Measurements from ENCODE around the gene ZNF488. TPM values are rescaled to one million over a fixed set of nuclear protein-coding genes. Genes with fewer than 3 reads are reported as not detected.
"Not testable (repeated sequence)": the region's sequence is repeated elsewhere in the genome, so short reads cannot be mapped to it uniquely, and the experiment has no call there.

Gene ZNF488
- total and polyA plus RNA-seq, 2 experiments from 2014 or later = 0.15 to 1.2 TPM

- no peak for DNase-seq (ENCODE audit: low read depth in 1 of 2, low spot score in 1 of 2)
- H3K27me3 ChIP-seq = no peaks in the 10 kb centered on the region
- no peaks in the 10 kb centered on the region for H3K36me3 ChIP-seq
- H3K9me3 ChIP-seq (ENCODE audit: low read depth) = no peaks in the 10 kb centered on the region
- H3K4me1 ChIP-seq (ENCODE audit: low read depth) = peaks cover 8% of the 10 kb centered on the region
- H3K27ac ChIP-seq = no peak overlapping the region
- H3K4me3 ChIP-seq = no peak overlapping the region
- TF ChIP-seq, protein P1, sequence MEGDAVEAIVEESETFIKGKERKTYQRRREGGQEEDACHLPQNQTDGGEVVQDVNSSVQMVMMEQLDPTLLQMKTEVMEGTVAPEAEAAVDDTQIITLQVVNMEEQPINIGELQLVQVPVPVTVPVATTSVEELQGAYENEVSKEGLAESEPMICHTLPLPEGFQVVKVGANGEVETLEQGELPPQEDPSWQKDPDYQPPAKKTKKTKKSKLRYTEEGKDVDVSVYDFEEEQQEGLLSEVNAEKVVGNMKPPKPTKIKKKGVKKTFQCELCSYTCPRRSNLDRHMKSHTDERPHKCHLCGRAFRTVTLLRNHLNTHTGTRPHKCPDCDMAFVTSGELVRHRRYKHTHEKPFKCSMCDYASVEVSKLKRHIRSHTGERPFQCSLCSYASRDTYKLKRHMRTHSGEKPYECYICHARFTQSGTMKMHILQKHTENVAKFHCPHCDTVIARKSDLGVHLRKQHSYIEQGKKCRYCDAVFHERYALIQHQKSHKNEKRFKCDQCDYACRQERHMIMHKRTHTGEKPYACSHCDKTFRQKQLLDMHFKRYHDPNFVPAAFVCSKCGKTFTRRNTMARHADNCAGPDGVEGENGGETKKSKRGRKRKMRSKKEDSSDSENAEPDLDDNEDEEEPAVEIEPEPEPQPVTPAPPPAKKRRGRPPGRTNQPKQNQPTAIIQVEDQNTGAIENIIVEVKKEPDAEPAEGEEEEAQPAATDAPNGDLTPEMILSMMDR (IDR thresholded peaks at IDR 0.05; ENCODE audit: low read depth, low read length) = no peak
Observed at GRCh38 chr10:47400786-47401185, 16.7 kb upstream of the ZNF488 start.

GRCh38 chr10:47400251-47400650, 16.2 kb upstream of the ZNF488 start:
- H3K4me1 ChIP-seq (ENCODE audit: low read depth) = peaks cover 8% of the 10 kb centered on the region

GRCh38 chr10:47397256-47397655, 13.2 kb upstream of the ZNF488 start:
- TF ChIP-seq, protein P1 (IDR thresholded peaks at IDR 0.05; ENCODE audit: low read depth, low read length) = no peak
- Histone ChIP-seq H3K4me3 (no peak overlapping the region), H3K36me3 (no peaks in the 10 kb centered on the region), H3K9me3 (ENCODE audit: low read depth) (no peaks in the 10 kb centered on the region), H3K27ac (no peak overlapping the region), H3K4me1 (ENCODE audit: low read depth) (no peaks in the 10 kb centered on the region), H3K27me3 (peaks cover 5% of the 10 kb centered on the region)
- DNase-seq (ENCODE audit: low read depth in 1 of 2, low spot score in 1 of 2) = no peak

More at GRCh38 chr10:47400251-47400650, 16.2 kb upstream of the ZNF488 start:
- TF ChIP-seq, protein P1 (IDR thresholded peaks at IDR 0.05; ENCODE audit: low read depth, low read length) = no peak
- Histone ChIP-seq H3K27me3 (no peaks in the 10 kb centered on the region), H3K4me3 (no peak overlapping the region), H3K36me3 (no peaks in the 10 kb centered on the region), H3K27ac (no peak overlapping the region), H3K9me3 (ENCODE audit: low read depth) (no peaks in the 10 kb centered on the region)
- no peak for DNase-seq (ENCODE audit: low read depth in 1 of 2, low spot score in 1 of 2)

DNA sequence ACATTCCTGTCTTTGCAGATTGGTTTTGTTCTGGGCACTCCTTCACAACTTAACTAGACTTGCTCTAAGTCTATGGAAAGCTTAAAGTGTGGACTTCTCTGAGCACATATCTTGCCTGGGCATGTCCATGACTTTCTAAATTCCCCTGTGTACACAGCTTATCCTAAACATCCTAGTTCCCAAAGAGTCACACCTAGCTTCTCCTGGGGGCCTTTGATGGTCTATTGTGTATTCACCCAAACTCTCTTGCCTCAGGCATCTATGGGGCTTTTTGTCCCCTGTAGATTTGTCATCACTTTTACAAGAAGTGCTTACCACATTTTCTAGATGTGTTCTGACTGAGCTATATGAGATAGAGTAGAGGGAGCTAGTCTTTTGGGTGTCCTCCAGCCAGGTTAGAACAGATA, 12.2 kb upstream of the ZNF488 start:
- Histone ChIP-seq H3K4me1 (ENCODE audit: low read depth) (no peaks in the 10 kb centered on the region), H3K9me3 (ENCODE audit: low read depth) (no peaks in the 10 kb centered on the region), H3K27me3 (peaks cover 5% of the 10 kb centered on the region), H3K36me3 (no peaks in the 10 kb centered on the region), H3K27ac (no peak overlapping the region), H3K4me3 (no peak overlapping the region)
- TF ChIP-seq, protein P1 (IDR thresholded peaks at IDR 0.05; ENCODE audit: low read depth, low read length) = no peak
- no peak for DNase-seq (ENCODE audit: low read depth in 1 of 2, low spot score in 1 of 2)

GRCh38 chr10:47389619-47390018, 5.5 kb upstream of the ZNF488 start:
- DNase-seq (ENCODE audit: low read depth in 1 of 2, low spot score in 1 of 2) = no peak
- TF ChIP-seq, protein P1 (IDR thresholded peaks at IDR 0.05; ENCODE audit: low read depth, low read length) = no peak
- Histone ChIP-seq H3K27ac (no peak overlapping the region), H3K4me3 (no peak overlapping the region), H3K27me3 (peaks cover 5% of the 10 kb centered on the region), H3K9me3 (ENCODE audit: low read depth) (no peaks in the 10 kb centered on the region), H3K36me3 (no peaks in the 10 kb centered on the region), H3K4me1 (ENCODE audit: low read depth) (peaks cover 3% of the 10 kb centered on the region)

DNA sequence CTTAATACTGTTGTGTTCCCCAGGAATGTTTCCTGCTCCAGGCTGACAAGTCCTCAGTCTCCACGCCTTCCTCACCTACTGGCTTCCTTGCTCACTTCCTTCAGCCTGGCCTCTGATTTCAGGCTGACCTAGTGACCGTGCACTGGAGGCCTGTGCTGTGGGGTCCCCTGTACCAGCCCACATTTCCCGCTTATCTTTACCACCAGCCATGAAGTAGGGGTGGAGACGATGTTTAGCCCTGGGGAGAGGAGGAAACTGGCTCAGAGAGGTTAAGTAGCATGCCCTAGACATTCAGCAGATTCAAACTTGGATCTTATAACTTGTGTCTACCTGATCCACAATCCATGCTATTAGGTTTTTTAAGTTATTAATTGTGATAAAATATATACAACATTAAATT, 4.8 kb upstream of the ZNF488 start:
- Histone ChIP-seq H3K36me3 (no peaks in the 10 kb centered on the region), H3K4me3 (no peak overlapping the region), H3K4me1 (ENCODE audit: low read depth) (peaks cover 3% of the 10 kb centered on the region), H3K27me3 (peaks cover 2% of the 10 kb centered on the region), H3K9me3 (ENCODE audit: low read depth) (no peaks in the 10 kb centered on the region), H3K27ac (no peak overlapping the region)
- TF ChIP-seq, protein P1 (IDR thresholded peaks at IDR 0.05; ENCODE audit: low read depth, low read length) = no peak
- DNase-seq (ENCODE audit: low read depth in 1 of 2, low spot score in 1 of 2) = no peak

DNA sequence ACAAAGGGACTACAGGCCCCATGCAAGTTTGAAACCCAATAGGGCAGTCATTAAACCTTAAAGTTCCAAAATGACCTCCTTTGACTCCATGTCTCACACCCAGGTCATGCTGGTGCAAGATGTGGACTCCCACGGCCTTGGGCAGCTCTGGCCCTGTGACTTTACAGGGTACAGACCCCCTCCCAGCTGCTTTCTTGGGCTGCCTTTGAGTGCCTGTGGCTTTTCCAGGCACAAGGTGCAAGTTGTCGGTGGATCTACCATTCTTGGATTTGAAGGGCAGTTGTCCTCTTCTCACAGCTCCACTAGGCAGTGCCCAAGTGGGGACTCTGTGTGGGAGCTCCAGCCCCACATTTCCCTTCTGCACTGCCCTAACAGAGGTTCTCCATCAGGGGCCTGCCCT, 2.0 kb upstream of the ZNF488 start:
- not testable (repeated sequence) for H3K27ac ChIP-seq; H3K9me3 ChIP-seq (ENCODE audit: low read depth); H3K4me3 ChIP-seq; DNase-seq (ENCODE audit: low read depth in 1 of 2, low spot score in 1 of 2); H3K36me3 ChIP-seq; H3K4me1 ChIP-seq (ENCODE audit: low read depth)
- peaks cover 30% of the 10 kb centered on the region for H3K27me3 ChIP-seq
